Measurements from ENCODE around the gene CSRP3.

- TF ChIP-seq EZH2 (IDR thresholded peaks at IDR 0.05; ENCODE audit: borderline replicate concordance, low read depth, low read length, severe bottlenecking), result no peak
- no peak for TF ChIP-seq CTCF (IDR thresholded peaks at IDR 0.05; ENCODE audit: extremely low read depth in 1 of 2, insufficient read depth in 1 of 2, low read depth in 1 of 2, low read length in 2 of 2)
Observed at GRCh38 chr11:19208181-19208580, 6.4 kb upstream of the CSRP3 start.

Measured in endothelial cell of umbilical vein (primary cell).